ENCODE data around the gene RFNG.

RFNG gene

DNA sequence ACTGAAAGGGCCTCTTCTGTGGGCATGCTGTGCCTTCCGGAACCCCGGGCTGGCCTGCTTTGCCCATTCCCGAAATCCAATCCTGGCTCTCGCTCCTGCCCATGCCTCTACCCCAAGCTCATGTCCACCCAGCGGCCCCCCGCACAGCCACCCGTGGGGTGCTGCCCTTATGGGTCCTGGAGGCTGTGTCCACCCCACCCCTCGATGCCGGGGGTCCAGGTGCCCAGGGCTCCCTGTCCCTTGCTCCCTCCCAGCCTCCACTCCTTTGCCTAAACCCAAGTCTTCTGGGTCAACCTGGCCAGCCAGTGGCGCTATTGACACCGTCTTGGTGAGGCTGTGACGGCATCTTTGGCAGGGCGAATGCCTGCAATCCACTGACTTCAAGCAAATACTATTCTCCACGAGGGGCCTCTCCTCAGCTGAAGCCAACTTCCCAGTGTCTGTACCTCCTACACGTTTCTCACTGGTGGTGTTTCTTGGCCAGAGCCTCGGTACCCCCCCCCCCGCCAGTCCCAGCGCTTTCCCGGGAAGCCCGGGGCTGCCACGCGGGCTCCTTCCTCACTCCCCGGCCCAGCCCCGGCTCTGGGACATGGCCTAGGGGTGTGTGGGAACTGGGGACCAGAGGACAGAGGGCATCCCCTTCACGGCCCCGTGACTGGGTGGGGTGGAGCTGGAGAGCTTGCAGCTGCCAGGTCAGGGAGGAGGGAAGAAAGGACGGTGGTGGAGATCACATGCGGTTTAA is 26.2 kb upstream of the RFNG start:
- no peak for DNase-seq (ENCODE audit: low spot score)

GRCh38 chr17:82076785-82077591 is 25.4 kb upstream of the RFNG start:
- DNase-seq (ENCODE audit: low spot score) = no peak

DNA sequence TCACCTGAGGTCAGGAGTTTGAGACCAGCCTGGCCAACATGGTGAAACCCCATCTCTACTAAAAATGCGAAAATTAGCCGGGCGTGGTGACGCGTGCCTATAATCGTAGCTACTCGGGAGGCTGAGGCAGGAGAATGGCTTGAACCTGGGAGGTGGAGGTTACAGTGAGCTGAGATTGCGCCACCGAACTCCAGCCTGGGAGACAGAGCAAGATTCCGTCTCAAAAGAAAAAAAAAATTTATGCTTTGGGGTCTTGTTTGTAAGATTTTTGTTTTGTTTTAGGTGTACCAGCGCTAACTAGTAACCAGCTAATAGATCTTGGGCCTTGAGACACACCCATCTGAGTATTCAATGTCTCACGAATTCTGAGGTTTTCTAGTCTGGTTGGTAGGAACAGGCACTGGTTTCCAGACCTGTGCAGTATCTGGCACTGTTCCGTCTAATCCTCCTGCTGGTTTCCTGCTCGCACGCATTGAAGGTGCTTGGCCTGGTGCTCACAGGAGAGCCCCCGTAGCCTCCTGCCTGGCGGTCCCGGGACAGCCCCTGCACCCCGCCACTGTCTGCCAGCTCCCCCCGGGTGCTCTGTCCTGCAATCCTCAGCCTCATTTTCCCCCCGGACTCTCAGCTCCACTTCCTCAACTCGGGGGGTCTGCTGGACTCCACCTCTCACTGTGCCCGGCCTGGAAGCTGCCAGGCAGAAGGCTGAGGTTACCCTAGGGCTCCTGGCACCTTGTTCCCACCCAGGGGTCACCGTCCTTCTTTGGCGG is 24.6 kb upstream of the RFNG start:
- DNase-seq (ENCODE audit: low spot score) = no peak

GRCh38 chr17:82073446-82073845 is 21.8 kb upstream of the RFNG start:
- no peak for DNase-seq (ENCODE audit: low spot score)

- DNase-seq (ENCODE audit: low spot score) = no peak
These were observed 21.2 kb upstream of the RFNG start for GRCh38 chr17:82072827-82073226.

DNA sequence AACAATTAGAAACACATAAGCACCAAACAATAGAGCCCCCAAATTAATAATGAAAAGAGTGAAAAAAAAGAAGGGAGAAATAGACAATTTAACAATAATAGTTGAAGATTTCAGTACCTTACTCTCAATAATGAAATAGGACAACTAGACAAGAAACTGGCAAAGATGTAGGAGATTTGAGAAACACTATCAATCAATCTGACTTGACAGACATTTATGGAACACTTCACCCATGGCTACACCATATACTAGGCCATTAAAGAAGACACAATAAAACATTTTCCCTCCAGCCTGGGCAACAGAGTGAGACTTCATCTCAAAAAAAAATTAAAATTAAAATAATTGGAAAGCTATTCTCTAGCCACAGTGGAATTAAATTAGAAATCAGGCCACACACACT is 19.0 kb upstream of the RFNG start:
- no peak for DNase-seq (ENCODE audit: low spot score)

DNA sequence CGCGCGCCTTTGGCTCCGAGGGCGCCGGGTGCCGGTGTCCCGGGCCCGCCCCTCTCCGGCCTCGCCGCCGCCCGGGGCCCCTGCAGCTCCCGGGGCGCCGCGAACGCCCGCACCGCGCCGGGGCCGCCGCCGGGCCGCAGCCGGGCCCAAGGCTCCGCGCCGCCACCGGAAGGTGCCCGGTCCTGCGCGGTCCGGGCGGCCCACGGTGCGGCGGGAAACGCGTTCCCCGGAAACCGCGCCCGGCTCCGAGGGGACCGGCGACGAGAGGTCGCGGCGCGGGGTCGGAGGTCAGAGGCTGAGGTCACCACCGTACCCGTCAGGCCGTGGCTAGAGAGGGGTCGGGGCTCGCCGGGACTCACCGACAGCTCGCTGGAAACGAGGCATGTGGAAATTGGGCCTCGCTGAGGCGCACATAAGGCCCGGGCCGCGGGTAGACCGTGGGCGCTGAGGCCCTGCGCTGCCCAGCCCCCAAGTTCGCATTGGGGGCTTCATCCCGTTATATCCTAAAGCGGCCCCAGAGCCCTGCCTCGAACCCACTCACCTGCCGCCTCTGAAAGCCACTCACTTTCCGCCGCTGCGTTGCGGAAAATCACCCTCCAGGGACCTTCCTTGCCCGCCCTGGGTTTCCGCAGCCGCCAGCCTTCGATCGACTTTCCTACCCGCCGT is 14.2 kb upstream of the RFNG start, which contains the start of gene DUS1L:
Gene DUS1L (minus strand): TSS at position 167 of the 666 bp plus-strand sequence. CDS start 745 bp downstream, outside the sequence.
- peak; percentile 99 for DNase-seq (ENCODE audit: low spot score)

DNA sequence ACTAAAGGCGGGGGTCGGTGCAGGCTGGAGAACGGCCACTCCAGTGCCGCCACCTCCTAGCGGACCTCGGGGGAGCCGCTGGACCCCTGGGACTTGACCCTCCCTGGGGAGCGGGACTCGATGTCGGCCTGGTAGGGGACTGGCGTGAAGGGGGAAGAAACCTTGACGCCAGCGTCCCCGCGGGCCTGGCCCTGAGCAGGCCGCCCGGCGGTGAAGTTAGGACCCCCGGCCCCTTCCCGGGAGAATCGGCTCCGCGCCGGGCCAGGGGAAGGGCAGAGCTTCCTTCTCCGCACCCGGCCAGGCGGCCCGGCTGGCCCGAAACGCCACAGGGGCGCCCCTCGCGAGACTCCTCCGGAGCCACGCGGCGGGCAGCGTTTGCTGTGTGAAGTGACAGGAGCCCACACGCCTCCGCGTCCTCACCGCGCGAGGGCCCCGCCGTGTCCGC is 13.6 kb upstream of the RFNG start:
- DNase-seq (ENCODE audit: low spot score) = no peak

GRCh38 chr17:82064433-82065192 is 13.0 kb upstream of the RFNG start:
- no peak for DNase-seq (ENCODE audit: low spot score)

GRCh38 chr17:82063424-82064415 is 12.1 kb upstream of the RFNG start:
- no peak for DNase-seq (ENCODE audit: low spot score)

GRCh38 chr17:82062984-82063368 is 11.4 kb upstream of the RFNG start:
- DNase-seq (ENCODE audit: low spot score) = no peak

DNA sequence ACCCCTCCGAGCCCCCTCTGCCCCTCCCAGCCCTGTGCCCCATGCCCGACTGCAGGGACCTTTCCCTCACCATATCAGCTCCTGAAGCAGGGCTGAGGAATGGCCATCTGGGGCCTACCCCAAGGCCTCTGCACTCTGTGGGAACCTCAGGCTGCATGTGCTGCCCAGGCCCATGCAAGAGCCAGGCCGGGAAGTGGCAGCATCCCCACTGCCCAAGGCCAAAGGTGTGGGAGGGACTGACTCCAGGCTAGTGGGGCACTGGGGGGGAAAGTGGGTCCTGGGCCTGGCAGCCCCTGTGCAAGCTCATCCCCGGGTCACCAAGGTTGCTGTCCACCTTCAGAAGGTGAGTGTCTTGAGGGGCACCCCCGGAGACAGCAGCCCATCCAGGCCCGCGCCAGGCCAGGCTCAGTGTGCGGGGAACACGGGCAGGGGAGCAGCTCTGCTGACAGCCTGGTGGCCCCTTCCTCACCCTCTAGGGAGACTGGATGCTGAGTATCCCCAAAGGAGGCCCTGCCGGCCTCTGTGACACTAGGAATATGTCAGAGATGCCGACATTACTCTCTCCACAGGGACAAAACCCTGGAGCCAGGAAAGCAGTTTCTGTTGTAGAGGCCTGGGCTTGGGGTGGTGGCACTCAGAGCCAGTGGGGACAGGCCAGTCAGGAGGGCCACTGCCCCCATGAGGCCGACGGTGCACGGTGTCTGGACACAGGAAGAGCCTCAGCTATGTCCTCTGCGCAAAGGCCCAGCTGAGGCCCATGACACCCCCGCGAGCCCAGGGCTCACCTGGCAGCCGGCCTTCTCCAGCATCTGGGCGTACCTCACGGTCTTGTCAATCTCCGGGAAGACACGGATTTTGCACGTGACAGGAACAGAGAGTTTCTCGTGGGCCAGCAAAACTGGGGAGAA is 10.7 kb upstream of the RFNG start:
- no peak for DNase-seq (ENCODE audit: low spot score)

GRCh38 chr17:82061047-82061925 is 9.7 kb upstream of the RFNG start:
- DNase-seq (ENCODE audit: low spot score) = no peak

DNA sequence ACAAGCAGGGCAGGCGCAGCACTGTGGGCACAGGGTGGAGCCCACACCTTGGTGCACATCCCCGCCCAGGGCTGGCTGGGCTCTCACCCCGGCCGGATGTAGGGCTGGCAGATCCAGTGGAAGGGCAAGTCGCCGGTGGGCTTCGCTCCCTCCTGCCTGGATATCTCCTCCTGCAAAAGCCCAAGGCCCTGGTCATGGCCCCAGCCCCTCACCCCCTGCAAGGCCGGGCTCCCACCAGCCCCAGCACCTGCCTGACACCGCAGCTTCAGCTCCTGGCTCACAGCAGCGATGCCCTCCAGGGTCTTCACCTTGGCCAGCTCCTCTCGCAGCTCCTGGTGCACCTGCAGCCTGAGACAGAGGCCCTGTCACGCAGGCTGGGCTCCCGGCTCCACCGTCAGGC is 9.0 kb upstream of the RFNG start:
- no peak for DNase-seq (ENCODE audit: low spot score)

DNA sequence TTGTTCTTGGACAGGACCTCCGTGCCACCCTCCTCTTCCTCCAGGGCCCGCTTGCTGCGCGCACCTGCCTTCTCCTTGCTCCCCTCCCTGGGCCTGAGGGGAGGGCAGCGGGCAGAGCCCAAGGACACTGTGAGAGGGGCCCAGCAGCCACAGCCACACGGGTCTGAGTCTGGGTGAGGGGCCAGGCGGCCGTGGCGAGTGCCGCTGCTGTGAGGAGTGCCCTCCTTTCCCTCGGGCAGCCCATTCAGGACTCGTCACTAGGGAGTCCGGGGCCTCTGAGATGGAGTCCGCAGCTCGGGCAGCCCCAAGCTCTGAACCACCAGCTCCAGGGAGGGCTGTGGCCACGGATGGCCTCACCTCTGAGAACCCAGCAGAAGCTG is 8.4 kb upstream of the RFNG start:
- no peak for DNase-seq (ENCODE audit: low spot score)

DNA sequence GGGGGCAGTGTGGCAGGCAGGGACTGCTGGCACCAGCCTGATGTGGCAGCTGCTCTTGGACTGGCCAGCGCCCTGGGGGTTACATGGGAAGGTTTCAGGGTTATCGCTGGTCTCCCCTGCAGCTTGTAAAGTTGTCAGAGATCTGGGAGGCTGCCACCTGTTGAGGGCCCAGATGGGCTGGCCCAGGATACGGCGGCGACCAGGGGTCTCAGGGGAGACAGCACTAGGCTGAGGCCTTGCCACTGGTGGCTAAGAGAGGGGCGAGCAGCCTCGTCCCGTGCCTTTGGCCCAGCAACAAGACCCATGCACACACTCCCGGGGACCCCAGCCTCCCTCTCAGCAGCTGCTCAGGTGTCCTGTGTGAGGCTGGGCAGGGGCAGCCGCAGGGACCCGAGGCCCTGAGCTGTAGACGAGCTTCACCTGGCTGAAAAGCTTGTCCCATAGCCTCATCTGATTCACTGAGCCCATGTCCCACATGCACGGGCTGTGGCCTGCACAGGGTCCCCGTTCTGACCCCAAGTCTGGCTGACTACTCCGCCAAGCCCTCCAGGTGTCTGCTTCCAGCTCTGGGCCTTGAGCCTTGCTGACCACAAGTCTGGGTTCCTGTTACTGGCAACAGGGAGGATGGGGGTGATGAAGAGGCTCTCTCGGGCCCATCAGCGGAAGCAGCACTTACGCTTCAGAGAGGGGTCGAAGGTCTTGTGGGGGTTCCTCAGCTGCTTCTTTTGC is 7.8 kb upstream of the RFNG start:
- DNase-seq (ENCODE audit: low spot score) = no peak

DNA sequence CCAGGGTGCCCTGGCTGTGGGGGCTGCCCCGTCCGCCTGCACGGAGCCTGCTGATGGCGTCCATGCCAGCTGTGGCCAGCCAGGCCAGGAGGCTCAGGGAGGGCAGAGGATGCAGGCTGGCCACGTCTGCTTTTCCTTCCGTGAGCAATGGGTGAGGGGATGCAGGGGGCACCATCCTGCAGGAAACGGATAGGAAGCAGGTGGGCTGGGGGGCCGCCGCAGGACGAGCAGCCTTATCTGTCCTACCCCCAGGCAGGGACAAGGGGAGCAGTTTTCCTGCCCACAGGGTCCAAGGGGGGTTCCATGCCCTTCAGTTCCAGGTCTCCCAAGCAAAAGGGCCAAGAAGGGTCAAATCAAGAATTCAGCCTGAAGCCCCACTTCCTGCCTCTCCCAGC is 7.2 kb upstream of the RFNG start:
- no peak for DNase-seq (ENCODE audit: low spot score)

Measured in D341Med (cell line).